ENCODE results near the gene SBF2.
A peak's percentile ranks its signal among the peaks of the same experiment; 100 is the strongest.

Gene SBF2

GRCh38 chr11:10329356-10329755 lies 35.3 kb upstream of the SBF2 start:
- DNase-seq (ENCODE audit: low read depth): no peak
- no peak overlapping the region for H3K4me3 ChIP-seq (ENCODE audit: low read depth, low read length)
- TF ChIP-seq MAX (IDR thresholded peaks at IDR 0.05; ENCODE audit: low read depth, low read length) (no peak), MYC (IDR thresholded peaks at IDR 0.05; ENCODE audit: low read depth, low read length) (no peak), CTCF (IDR thresholded peaks at IDR 0.05; ENCODE audit: low read depth, low read length) (no peak), POLR2A (IDR thresholded peaks at IDR 0.05; ENCODE audit: extremely low read depth, insufficient read length) (no peak)

- H3K4me3 ChIP-seq (ENCODE audit: low read depth, low read length): no peak overlapping the region
- TF ChIP-seq POLR2A (IDR thresholded peaks at IDR 0.05; ENCODE audit: extremely low read depth, insufficient read length) (no peak), CTCF (IDR thresholded peaks at IDR 0.05; ENCODE audit: low read depth, low read length) (no peak), MAX (IDR thresholded peaks at IDR 0.05; ENCODE audit: low read depth, low read length) (no peak), MYC (IDR thresholded peaks at IDR 0.05; ENCODE audit: low read depth, low read length) (no peak)
- DNase-seq (ENCODE audit: low read depth): peak; percentile 12
Observed at GRCh38 chr11:10328314-10329098, 34.5 kb upstream of the SBF2 start.

GRCh38 chr11:10327254-10327653 lies 33.2 kb upstream of the SBF2 start:
- TF ChIP-seq CTCF (IDR thresholded peaks at IDR 0.05; ENCODE audit: low read depth, low read length) (no peak), MAX (IDR thresholded peaks at IDR 0.05; ENCODE audit: low read depth, low read length) (no peak), POLR2A (IDR thresholded peaks at IDR 0.05; ENCODE audit: extremely low read depth, insufficient read length) (no peak), MYC (IDR thresholded peaks at IDR 0.05; ENCODE audit: low read depth, low read length) (no peak)
- no peak for DNase-seq (ENCODE audit: low read depth)

GRCh38 chr11:10326012-10326964 lies 32.3 kb upstream of the SBF2 start:
- DNase-seq (ENCODE audit: low read depth): no peak
- TF ChIP-seq CTCF (IDR thresholded peaks at IDR 0.05; ENCODE audit: low read depth, low read length) (no peak), POLR2A (IDR thresholded peaks at IDR 0.05; ENCODE audit: extremely low read depth, insufficient read length) (no peak), MAX (IDR thresholded peaks at IDR 0.05; ENCODE audit: low read depth, low read length) (no peak), MYC (IDR thresholded peaks at IDR 0.05; ENCODE audit: low read depth, low read length) (no peak)
- H3K4me3 ChIP-seq (ENCODE audit: low read depth, low read length): no peak overlapping the region

More at GRCh38 chr11:10327254-10327653, 33.2 kb upstream of the SBF2 start:
- no peak overlapping the region for H3K4me3 ChIP-seq (ENCODE audit: low read depth, low read length)

- H3K4me3 ChIP-seq (ENCODE audit: low read depth, low read length): no peak overlapping the region
- DNase-seq (ENCODE audit: low read depth): no peak
- TF ChIP-seq MYC (IDR thresholded peaks at IDR 0.05; ENCODE audit: low read depth, low read length): no peak
- no peak for TF ChIP-seq MAX (IDR thresholded peaks at IDR 0.05; ENCODE audit: low read depth, low read length)
- TF ChIP-seq CTCF (IDR thresholded peaks at IDR 0.05; ENCODE audit: low read depth, low read length): no peak
- TF ChIP-seq POLR2A (IDR thresholded peaks at IDR 0.05; ENCODE audit: extremely low read depth, insufficient read length): no peak
Observed at GRCh38 chr11:10325277-10326011, 31.4 kb upstream of the SBF2 start.
